ENCODE results near the gene SEC63. TPM values are rescaled to one million over a fixed set of nuclear protein-coding genes. Genes with fewer than 3 reads are reported as not detected.
"Not testable (repeated sequence)": the region's sequence is repeated elsewhere in the genome, so short reads cannot be mapped to it uniquely, and the experiment has no call there.

Gene SEC63
- total RNA-seq, 2 experiments from 2014 or later = 13.0 to 139 TPM

DNA sequence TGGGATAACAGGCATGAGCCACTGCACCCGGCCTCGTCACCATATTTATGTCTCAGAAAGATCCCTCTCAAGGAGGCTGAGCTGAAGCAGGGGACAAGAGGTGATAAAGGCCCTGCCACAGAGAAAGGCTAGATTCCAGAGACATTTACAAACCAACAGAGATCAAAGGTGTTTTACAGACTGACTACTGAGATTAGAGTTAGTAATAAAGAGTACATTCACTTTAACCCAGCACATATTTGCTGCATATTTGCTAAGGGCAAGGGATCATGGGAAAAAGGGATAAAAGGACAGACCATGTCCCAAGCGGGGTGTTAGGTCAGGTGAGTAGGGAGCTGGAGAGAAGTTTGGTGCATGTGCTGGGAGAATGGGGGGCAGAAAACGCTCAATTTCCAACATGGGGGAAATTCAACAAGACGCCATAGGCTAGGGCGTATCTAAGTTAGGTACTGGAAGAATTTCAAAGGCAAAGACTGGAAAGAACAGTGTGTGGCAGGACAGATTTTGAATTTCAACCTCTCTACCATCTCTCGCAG lies 43.8 kb upstream of the SEC63 start:
- no peaks in the 10 kb centered on the region for H3K9me3 ChIP-seq (ENCODE audit: low read length)
- H3K79me2 ChIP-seq (ENCODE audit: insufficient read depth, low read depth, low read length) = no peaks in the 10 kb centered on the region
- no peaks in the 10 kb centered on the region for H4K20me1 ChIP-seq (ENCODE audit: insufficient read depth, low read length)
- TF ChIP-seq EZH2phosphoT487 (IDR thresholded peaks at IDR 0.05; ENCODE audit: borderline replicate concordance, low read depth, low read length) = no peak
- TF ChIP-seq, protein P1, sequence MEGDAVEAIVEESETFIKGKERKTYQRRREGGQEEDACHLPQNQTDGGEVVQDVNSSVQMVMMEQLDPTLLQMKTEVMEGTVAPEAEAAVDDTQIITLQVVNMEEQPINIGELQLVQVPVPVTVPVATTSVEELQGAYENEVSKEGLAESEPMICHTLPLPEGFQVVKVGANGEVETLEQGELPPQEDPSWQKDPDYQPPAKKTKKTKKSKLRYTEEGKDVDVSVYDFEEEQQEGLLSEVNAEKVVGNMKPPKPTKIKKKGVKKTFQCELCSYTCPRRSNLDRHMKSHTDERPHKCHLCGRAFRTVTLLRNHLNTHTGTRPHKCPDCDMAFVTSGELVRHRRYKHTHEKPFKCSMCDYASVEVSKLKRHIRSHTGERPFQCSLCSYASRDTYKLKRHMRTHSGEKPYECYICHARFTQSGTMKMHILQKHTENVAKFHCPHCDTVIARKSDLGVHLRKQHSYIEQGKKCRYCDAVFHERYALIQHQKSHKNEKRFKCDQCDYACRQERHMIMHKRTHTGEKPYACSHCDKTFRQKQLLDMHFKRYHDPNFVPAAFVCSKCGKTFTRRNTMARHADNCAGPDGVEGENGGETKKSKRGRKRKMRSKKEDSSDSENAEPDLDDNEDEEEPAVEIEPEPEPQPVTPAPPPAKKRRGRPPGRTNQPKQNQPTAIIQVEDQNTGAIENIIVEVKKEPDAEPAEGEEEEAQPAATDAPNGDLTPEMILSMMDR (conservative IDR thresholded peaks at IDR 0.05; ENCODE audit: low read length) = no peak
- no peak overlapping the region for H3K27ac ChIP-seq (ENCODE audit: low read depth, low read length, poor library complexity, severe bottlenecking)
- peak overlapping the region; percentile 77 for H2AFZ ChIP-seq (ENCODE audit: low read length)
- no peaks in the 10 kb centered on the region for H3K4me1 ChIP-seq (ENCODE audit: insufficient read depth, low read length, poor library complexity, severe bottlenecking)
- H3K36me3 ChIP-seq (ENCODE audit: insufficient read depth, low read length) = no peaks in the 10 kb centered on the region
- intact Hi-C loops (cut with micrococcal nuclease; ENCODE audit: unreplicated experiment) = no loop called here
- CTCF ChIA-PET (ENCODE audit: unreplicated experiment) = no interaction called here
- H3K9me2 ChIP-seq (ENCODE audit: insufficient read depth, low read length) = no peaks in the 10 kb centered on the region
- H3K4me2 ChIP-seq (ENCODE audit: low read length) = no peak overlapping the region
- no TSS peak for BruUV-seq (replicated peaks)
- DNase-seq (ENCODE audit: low spot score) = no peak
- H3K4me3 ChIP-seq (ENCODE audit: low read depth, low read length, poor library complexity, severe bottlenecking) = no peak overlapping the region
- POLR2A ChIA-PET = no interaction called here

DNA sequence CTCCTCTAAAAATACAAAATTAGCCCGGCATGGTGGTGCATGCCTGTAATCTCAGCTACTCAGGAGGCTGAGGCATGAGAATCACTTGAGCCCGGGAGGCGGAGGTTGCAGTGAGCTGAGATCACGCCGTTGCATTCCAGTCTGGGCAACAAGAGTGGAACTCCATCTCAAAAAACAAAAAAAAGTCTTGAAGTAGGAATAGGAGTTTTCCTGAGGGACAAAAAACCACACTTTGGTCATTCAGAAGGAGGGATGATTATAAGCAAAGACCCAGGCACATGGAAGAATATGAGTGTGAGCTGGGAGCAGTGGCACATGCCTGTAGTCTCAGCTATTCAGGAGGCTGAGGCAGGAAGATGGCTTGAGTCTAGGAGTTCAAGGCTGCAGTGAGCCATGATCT lies 42.3 kb upstream of the SEC63 start:
- H3K4me1 ChIP-seq (ENCODE audit: insufficient read depth, low read length, poor library complexity, severe bottlenecking); H3K4me2 ChIP-seq (ENCODE audit: low read length); BruUV-seq (replicated peaks); H4K20me1 ChIP-seq (ENCODE audit: insufficient read depth, low read length); H2AFZ ChIP-seq (ENCODE audit: low read length); CTCF ChIA-PET (ENCODE audit: unreplicated experiment); H3K9me3 ChIP-seq (ENCODE audit: low read length); H3K27ac ChIP-seq (ENCODE audit: low read depth, low read length, poor library complexity, severe bottlenecking); DNase-seq (ENCODE audit: low spot score); POLR2A ChIA-PET; H3K4me3 ChIP-seq (ENCODE audit: low read depth, low read length, poor library complexity, severe bottlenecking); H3K79me2 ChIP-seq (ENCODE audit: insufficient read depth, low read depth, low read length); H3K9me2 ChIP-seq (ENCODE audit: insufficient read depth, low read length); intact Hi-C loops (cut with micrococcal nuclease; ENCODE audit: unreplicated experiment); H3K36me3 ChIP-seq (ENCODE audit: insufficient read depth, low read length): not testable (repeated sequence)

- Histone ChIP-seq H3K27ac (ENCODE audit: low read depth, low read length, poor library complexity, severe bottlenecking) (no peak overlapping the region), H3K4me1 (ENCODE audit: insufficient read depth, low read length, poor library complexity, severe bottlenecking) (no peaks in the 10 kb centered on the region), H4K20me1 (ENCODE audit: insufficient read depth, low read length) (no peaks in the 10 kb centered on the region), H3K79me2 (ENCODE audit: insufficient read depth, low read depth, low read length) (no peaks in the 10 kb centered on the region), H3K9me2 (ENCODE audit: insufficient read depth, low read length) (no peaks in the 10 kb centered on the region), H3K9me3 (ENCODE audit: low read length) (no peaks in the 10 kb centered on the region), H3K36me3 (ENCODE audit: insufficient read depth, low read length) (no peaks in the 10 kb centered on the region), H3K4me3 (ENCODE audit: low read depth, low read length, poor library complexity, severe bottlenecking) (no peak overlapping the region), H3K4me2 (ENCODE audit: low read length) (no peak overlapping the region), H2AFZ (ENCODE audit: low read length) (no peak overlapping the region)
- TF ChIP-seq, protein P1 (conservative IDR thresholded peaks at IDR 0.05; ENCODE audit: low read length) = no peak
- no peak for TF ChIP-seq EZH2phosphoT487 (IDR thresholded peaks at IDR 0.05; ENCODE audit: borderline replicate concordance, low read depth, low read length)
- ChIA-PET POLR2A (no interaction called here), CTCF (ENCODE audit: unreplicated experiment) (no interaction called here)
- BruUV-seq (replicated peaks) = no TSS peak
- intact Hi-C loops (cut with micrococcal nuclease; ENCODE audit: unreplicated experiment) = no loop called here
- no peak for DNase-seq (ENCODE audit: low spot score)
These were observed 41.3 kb upstream of the SEC63 start for GRCh38 chr6:107999341-107999740.
